AG08395 (cell line): ENCODE measurements around the gene SYPL1.

ENCODE experiments used
- DNase-seq: peaks from one replicate; pipeline ENCODE4 v3.0.0; 2012; ENCODE audit warnings: mixed read lengths, low spot score

The SYPL1 gene

DNA sequence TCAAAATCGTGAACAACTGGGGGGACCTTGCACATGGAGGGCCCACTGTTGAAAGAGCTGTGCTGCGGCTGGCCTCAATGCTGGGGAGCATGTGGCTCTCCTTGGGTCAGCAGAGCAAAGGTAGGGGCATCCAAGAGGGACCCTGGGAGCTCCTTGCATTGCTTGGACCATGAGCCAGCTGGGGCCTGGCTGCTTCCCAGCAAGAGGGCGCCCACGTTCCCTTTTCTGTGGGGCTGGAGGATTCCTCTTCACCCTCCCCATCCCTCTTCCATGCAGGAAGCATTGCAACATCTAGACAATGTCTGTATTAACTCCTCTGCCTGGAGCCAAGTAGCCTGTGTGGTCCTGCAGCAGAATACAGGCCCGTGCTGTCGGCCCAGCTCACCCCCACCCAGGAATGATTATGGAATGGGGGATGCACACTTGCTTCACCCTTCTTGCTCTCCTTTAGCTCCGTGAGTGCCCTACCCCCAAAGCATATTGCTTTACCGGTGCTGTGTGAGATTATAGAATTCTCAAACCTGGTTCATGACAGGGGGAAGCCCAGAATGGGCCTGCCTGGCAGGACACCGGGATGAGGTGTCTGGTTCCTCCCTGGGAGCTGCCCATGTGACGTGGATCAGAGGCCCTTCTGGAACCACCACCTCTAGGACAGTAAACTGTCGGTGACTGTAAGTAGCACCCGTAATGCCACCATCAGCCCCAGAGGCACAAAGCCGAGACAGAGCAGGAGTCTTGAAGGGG, 61.9 kb downstream of the SYPL1 start:
- peak; percentile 72 for DNase-seq

DNA sequence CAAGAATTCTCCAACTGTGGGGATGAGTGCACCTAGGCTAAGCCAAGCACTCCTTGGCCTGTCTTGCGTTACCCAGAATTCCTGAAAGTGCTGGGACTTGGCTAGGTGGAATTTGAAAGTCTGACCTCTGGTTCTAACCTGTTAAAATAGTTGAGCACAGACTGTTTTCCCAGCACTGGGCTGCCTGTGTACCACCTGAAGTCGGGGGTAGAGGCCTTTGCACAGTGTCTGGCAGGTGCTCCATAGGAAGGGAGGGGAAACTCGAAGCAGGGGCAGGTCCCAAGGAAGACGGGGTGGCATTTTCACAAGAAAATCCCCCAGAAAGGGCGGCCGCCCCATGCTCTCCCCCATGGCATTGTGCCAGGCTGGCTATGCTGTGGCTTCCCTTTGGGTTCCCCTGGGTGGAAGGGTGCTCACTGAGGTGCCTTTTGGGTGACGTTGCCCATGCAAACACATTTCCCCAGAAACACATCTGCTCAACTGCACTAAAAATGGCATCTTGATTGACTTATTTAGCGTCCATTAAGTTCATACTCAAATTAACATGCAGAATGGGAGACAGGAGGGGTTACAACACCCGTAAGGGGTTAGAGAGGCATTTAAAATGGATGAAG, 62.9 kb downstream of the SYPL1 start:
- no peak for DNase-seq

DNA sequence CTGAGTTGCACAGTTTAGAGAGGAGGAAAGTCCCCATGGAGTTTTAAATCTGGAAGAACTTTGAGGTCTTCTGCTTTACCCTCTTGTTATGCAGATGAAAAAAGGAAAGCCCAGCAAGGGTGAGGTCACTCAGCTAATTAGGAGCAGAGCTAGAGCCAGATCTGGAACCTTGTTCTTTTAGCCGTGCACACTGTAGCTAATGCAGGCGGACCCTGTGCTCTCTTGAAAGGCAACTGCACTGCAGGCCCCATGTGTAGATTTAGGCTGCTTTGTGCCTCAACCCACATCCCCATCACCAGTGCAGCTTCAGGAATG, 63.4 kb downstream of the SYPL1 start:
- no peak for DNase-seq

DNA sequence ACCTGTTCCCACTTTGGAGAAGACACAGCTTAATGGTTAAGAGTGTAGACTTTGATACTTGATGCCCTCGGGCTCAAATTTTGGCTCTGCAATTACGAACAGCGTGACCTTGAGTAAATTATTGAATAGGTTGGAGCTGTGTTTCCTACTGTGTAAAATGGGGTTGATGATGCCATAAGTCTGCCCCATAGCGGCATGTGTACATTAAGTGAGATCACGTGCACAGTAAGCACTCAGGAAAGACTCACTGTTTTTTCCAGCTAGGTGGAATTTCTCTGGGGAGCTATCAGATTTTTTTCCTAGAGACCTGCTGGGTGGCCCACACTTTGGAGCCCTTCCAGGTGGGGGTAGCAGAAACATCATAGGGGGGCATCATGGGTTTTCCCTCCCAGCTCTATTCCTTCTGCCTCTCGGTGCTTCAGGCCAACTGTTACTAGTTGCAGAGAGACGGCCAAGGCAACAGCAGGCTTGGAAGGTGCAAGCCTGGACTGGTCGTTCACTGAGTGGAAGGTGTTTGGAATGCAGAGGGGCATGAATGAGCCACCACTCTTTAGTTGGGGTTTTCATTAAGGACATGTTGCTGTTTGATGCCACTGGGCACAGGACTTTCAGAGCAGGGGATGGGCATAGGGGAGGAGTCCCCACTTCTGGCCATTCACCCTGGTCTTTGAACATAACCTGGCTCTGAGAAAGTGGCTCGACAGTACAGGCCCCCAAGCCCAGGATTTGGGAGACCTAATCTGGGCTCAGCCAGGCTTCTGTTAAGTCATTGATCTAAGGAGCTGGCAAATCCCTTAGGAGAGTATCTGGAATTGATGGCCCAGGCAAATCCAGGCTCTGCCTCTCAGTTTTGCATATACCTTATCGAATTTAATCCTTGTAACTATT, 64.0 kb downstream of the SYPL1 start:
- no peak for DNase-seq

DNA sequence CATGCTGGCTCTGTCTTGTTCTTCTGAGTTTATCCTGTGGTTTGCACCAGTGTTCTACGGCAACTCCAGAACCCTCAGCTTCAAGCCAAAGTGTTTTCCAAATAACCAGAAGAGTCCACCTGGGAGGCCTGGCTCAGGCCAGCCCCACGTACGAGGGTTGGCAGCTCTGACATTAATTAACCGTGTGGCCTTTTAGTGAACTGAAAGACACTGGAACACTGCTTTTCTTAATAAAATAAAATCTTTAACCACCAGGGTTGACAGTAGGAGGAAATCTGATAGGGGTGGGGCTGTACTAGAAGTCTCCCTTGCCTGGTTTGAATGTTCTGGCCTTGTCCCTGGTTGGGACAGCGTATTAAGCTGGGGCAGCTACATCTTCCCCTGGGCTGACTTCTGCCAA, 64.9 kb downstream of the SYPL1 start:
- DNase-seq = no peak

DNA sequence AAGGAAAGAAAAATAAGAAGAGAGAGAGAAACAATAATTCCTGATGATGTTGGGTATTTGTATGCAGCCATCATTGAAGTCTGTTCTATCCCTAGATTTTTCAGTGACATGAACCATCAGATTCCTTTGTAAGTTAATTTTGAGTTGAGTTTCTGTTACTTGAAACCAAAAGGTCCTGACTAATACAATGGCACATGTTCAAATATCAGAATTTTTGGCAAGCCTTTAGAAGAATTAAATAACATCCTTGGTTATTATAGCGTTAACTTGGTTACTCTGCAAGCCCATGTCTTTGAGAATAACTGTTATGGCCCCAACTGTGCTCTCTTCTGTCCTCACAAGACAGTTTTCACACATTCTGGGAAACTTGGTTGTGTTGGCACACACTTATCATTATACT, 66.5 kb downstream of the SYPL1 start:
- DNase-seq = no peak

DNA sequence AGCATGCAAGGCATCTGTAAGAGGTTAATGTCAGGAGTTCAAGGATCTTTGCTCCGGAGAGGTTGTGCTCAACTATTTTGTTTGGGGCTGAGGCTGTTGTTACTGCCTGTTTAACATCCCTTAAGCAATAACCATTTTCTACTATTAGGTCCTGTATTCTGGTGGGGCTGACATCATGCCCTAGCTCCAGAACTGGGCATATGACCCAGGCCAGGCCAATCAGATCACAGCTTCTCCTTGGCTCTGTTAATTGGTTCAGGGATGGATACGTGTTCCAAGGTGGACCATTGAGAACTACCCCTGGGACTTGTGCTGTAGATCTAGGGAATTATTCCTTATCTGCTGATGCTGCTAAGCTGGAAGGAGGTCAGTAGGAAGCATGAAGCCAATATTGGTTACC, 67.0 kb downstream of the SYPL1 start:
- no peak for DNase-seq

DNA sequence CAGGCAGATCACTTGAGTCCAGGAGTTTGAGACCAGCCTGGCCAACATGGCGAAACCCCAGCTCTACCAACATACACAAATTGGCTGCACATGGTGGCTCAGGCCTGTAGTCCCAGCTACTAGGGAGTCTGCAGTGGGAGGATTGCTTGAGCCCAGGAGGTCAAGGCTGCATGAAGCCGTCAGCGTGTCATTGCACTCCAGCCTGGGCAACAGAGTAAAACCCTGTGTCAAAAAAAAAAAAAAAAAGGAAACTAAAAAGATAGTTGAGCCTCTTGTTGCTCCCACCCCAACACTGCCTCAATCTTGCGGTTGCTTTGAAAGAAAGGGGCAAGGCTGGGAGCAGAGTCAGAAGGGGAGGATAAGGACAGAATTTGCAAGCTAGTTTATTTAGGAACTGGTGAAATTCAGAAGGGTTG, 69.9 kb downstream of the SYPL1 start:
- no peak for DNase-seq

DNA sequence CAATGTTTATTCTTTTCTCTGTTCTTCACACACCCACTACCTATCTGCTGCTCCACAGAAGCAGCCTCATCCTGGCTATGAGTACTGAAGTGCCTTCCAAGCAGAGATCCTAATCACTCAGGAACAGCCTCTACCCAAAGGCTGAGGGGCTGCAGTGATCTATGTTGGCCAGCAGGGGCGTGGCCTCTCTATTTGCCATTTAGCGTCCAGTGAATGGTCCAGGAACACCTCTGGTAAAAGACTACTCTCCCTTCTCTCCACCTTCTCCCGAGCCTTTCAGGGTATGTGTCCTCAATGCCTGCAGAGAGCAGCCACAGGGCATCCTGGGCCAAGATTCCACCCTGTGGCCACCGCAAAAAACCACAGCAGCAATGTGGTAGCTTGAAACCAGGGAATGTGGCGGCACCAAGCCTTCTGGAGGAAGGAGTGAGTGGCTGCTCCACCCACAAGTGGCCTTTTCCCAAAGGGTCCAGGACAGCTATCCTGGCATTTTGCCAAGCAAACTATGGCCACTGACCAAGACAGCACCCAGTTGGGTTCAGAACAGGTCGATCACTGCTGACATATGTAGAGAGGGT, 70.9 kb downstream of the SYPL1 start:
- peak; percentile 27 for DNase-seq
